Measurements from ENCODE around the gene CEACAM21. TPM values are rescaled to one million over a fixed set of nuclear protein-coding genes. Genes with fewer than 3 reads are reported as not detected.

Gene CEACAM21
- total RNA-seq, 2 donors from 2014 or later = 0.44 to 0.51 TPM

- Mint-ChIP-seq H3K27me3 (ENCODE audit: insufficient read depth) (peaks cover under 1% of the 10 kb centered on the region), H3K4me1 (peaks cover 21% of the 10 kb centered on the region), H3K4me3 (peak overlapping the region; percentile 35), H3K9me3 (peaks cover 30% of the 10 kb centered on the region), H3K27ac (no peak overlapping the region), H3K36me3 (ENCODE audit: low read depth) (no peaks in the 10 kb centered on the region)
- Histone ChIP-seq H3K4me3 (ENCODE audit: low read length) (peak overlapping the region; percentile 66), H3K9me3 (ENCODE audit: control insufficient read depth, low read length) (peaks cover 11% of the 10 kb centered on the region), H3K36me3 (ENCODE audit: control insufficient read depth, insufficient read depth, low read length) (no peaks in the 10 kb centered on the region), H3K27ac (ENCODE audit: low read depth, low read length) (no peak overlapping the region), H3K9ac (ENCODE audit: extremely low read depth, low read length, poor library complexity, severe bottlenecking) (no peak overlapping the region), H3K4me1 (ENCODE audit: control insufficient read depth, insufficient read depth, low read length) (peaks cover 5% of the 10 kb centered on the region), H3K27me3 (ENCODE audit: control insufficient read depth, insufficient read depth, low read length, poor library complexity, severe bottlenecking) (no peaks in the 10 kb centered on the region)
- 97 to 100% methylated on average over 2 to 5 of the region's 5 CpGs for WGBS, 2 experiments (ENCODE audit: insufficient coverage in 1 of 2, insufficient read length in 1 of 2)
- TF ChIP-seq CTCF (conservative IDR thresholded peaks at IDR 0.05) = no peak
- no peak for DNase-seq
Observed at GRCh38 chr19:41549884-41550283, 26.1 kb upstream of the CEACAM21 start.

- Mint-ChIP-seq H3K4me3 (no peak overlapping the region), H3K4me1 (peaks cover 20% of the 10 kb centered on the region), H3K36me3 (ENCODE audit: low read depth) (no peaks in the 10 kb centered on the region), H3K27me3 (ENCODE audit: insufficient read depth) (peaks cover 11% of the 10 kb centered on the region), H3K9me3 (peaks cover 33% of the 10 kb centered on the region), H3K27ac (no peak overlapping the region)
- TF ChIP-seq CTCF (conservative IDR thresholded peaks at IDR 0.05) = no peak
- no peak overlapping the region for H3K4me3 ChIP-seq (ENCODE audit: low read length)
- 86% methylated on average over 9 of the region's 9 CpGs for WGBS, 2 experiments (ENCODE audit: insufficient coverage in 1 of 2, insufficient read length in 1 of 2)
- peaks cover 11% of the 10 kb centered on the region for H3K9me3 ChIP-seq (ENCODE audit: control insufficient read depth, low read length)
- H3K27me3 ChIP-seq (ENCODE audit: control insufficient read depth, insufficient read depth, low read length, poor library complexity, severe bottlenecking) = no peaks in the 10 kb centered on the region
- no peak overlapping the region for H3K9ac ChIP-seq (ENCODE audit: extremely low read depth, low read length, poor library complexity, severe bottlenecking)
- no peak for DNase-seq
- H3K36me3 ChIP-seq (ENCODE audit: control insufficient read depth, insufficient read depth, low read length) = no peaks in the 10 kb centered on the region
- H3K4me1 ChIP-seq (ENCODE audit: control insufficient read depth, insufficient read depth, low read length) = peaks cover 5% of the 10 kb centered on the region
- no peak overlapping the region for H3K27ac ChIP-seq (ENCODE audit: low read depth, low read length)
Observed at GRCh38 chr19:41551212-41551610, 24.8 kb upstream of the CEACAM21 start.

- DNase-seq = no peak
- Mint-ChIP-seq H3K27ac (no peak overlapping the region), H3K36me3 (ENCODE audit: low read depth) (no peaks in the 10 kb centered on the region), H3K27me3 (ENCODE audit: insufficient read depth) (peaks cover 11% of the 10 kb centered on the region), H3K4me1 (peaks cover 15% of the 10 kb centered on the region), H3K9me3 (peaks cover 33% of the 10 kb centered on the region), H3K4me3 (no peak overlapping the region)
- TF ChIP-seq CTCF (conservative IDR thresholded peaks at IDR 0.05) = no peak
- Histone ChIP-seq H3K27ac (ENCODE audit: low read depth, low read length) (no peak overlapping the region), H3K4me1 (ENCODE audit: control insufficient read depth, insufficient read depth, low read length) (peaks cover 5% of the 10 kb centered on the region), H3K4me3 (ENCODE audit: low read length) (no peak overlapping the region), H3K27me3 (ENCODE audit: control insufficient read depth, insufficient read depth, low read length, poor library complexity, severe bottlenecking) (no peaks in the 10 kb centered on the region), H3K9me3 (ENCODE audit: control insufficient read depth, low read length) (peaks cover 11% of the 10 kb centered on the region), H3K9ac (ENCODE audit: extremely low read depth, low read length, poor library complexity, severe bottlenecking) (no peak overlapping the region), H3K36me3 (ENCODE audit: control insufficient read depth, insufficient read depth, low read length) (no peaks in the 10 kb centered on the region)
- 89 to 100% methylated on average over 6 of the region's 6 CpGs for WGBS, 2 experiments (ENCODE audit: insufficient coverage in 1 of 2, insufficient read length in 1 of 2)
Observed at GRCh38 chr19:41551711-41552110, 24.3 kb upstream of the CEACAM21 start.
